Activated T-helper 17 cell treated with anti-CD3 and anti-CD28 coated beads, Interleukin-2, amount 50 U/mL, for 72 hours (primary cell): ENCODE results near the gene SPEF1. TPM values are rescaled to one million over a fixed set of nuclear protein-coding genes. Genes with fewer than 3 reads are reported as not detected.
"Not testable (repeated sequence)": the region's sequence is repeated elsewhere in the genome, so short reads cannot be mapped to it uniquely, and the experiment has no call there.

Source experiments
- ATAC-seq: fragments of 150-1000 bp; cut with Tn5 transposase; replicated peaks from 2 replicates; pipeline ENCODE4 v1.10.0; 2021; ENCODE audit warnings: mild to moderate bottlenecking, moderate library complexity
- H3K27ac Mint-ChIP-seq: one replicate; pipeline ENCODE4 v1.8.0; 2022; ENCODE audit warnings: mixed read lengths
- H3K27me3 Mint-ChIP-seq: one replicate; pipeline ENCODE4 v1.8.0; 2022; ENCODE audit warnings: mixed read lengths
- H3K36me3 Mint-ChIP-seq: one replicate; pipeline ENCODE4 v1.8.0; 2022; ENCODE audit warnings: low read depth, mild to moderate bottlenecking, mixed read lengths
- H3K4me1 Mint-ChIP-seq: one replicate; pipeline ENCODE4 v1.8.0; 2022; ENCODE audit warnings: mixed read lengths
- H3K4me3 Mint-ChIP-seq: one replicate; pipeline ENCODE4 v1.8.0; 2022; ENCODE audit warnings: mild to moderate bottlenecking, mixed read lengths
- H3K9me3 Mint-ChIP-seq: one replicate; pipeline ENCODE4 v1.8.0; 2022; ENCODE audit warnings: mixed read lengths
- total RNA-seq, 2 donors: library from RNA; stranded (reverse); gene quantifications; one replicate each; pipeline ENCODE4 v1.2.3, GENCODE V29; 2022

SPEF1 gene
- under 1 TPM; 0.24 TPM for total RNA-seq

GRCh38 chr20:3781153-3781910 lies at the start of gene SPEF1:
TSS of gene SPEF1 (minus strand) at chr20:3781448. CDS start at chr20:3781287, 161 bp downstream.
- no peaks in the 10 kb centered on the region for H3K27me3 Mint-ChIP-seq
- H3K9me3 Mint-ChIP-seq = no peaks in the 10 kb centered on the region
- H3K36me3 Mint-ChIP-seq = peaks cover 10% of the 10 kb centered on the region
- peak within 1 kb of the TSS; percentile 25 for H3K4me3 Mint-ChIP-seq
- peak within 1 kb of the TSS; percentile 18 for H3K27ac Mint-ChIP-seq
- peaks cover 25% of the 10 kb centered on the region for H3K4me1 Mint-ChIP-seq
- peak; percentile 38 for ATAC-seq

DNA sequence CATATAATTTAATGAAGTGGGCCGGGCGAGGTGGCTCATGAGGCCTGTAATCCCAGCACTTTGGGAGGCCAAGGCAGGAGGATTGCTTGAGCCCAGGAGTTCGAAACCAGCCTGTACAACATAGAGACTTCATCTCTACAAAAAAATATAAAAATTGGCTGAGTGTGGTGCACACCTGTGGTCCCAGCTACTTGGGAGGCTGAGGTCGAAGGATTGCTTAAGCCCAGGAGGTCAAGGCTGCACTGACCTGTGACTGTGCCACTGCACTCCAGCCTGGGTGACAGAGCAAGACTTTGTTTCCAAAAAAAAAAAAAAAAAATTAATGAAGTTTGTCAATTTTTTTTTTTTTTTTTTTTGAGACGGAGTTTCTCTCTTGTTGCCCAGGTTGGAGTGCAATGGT lies 48.6 kb upstream of the SPEF1 start:
- not testable (repeated sequence) for H3K36me3 Mint-ChIP-seq, H3K4me1 Mint-ChIP-seq, H3K27ac Mint-ChIP-seq, H3K4me3 Mint-ChIP-seq, H3K27me3 Mint-ChIP-seq, ATAC-seq, H3K9me3 Mint-ChIP-seq

- Mint-ChIP-seq H3K9me3 (no peaks in the 10 kb centered on the region), H3K4me3 (no peak overlapping the region), H3K27me3 (no peaks in the 10 kb centered on the region), H3K4me1 (no peaks in the 10 kb centered on the region), H3K36me3 (peaks cover 14% of the 10 kb centered on the region), H3K27ac (no peak overlapping the region)
- no peak for ATAC-seq
These were observed 47.5 kb upstream of the SPEF1 start for GRCh38 chr20:3828798-3829197.

DNA sequence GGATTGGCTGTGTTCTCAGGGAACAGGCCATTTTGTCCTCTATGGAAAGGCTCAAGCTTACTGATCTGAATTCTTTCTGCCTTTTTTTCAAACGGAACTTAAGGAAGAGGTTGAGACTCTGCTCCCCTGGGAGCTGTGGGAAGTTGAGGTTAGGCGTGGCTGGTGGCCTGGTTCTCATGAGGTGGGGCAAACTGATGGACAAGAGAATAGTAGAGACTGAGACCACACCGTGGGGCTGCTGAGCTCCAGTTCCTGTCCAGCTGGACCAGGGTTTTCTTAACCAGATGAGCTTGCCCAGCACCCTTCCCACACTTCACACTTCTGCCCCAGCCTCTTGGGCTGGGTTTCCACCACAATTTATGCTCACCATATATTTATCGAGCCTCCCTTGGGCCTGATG lies 45.2 kb upstream of the SPEF1 start:
- Mint-ChIP-seq H3K9me3 (no peaks in the 10 kb centered on the region), H3K27me3 (no peaks in the 10 kb centered on the region), H3K36me3 (peaks cover 29% of the 10 kb centered on the region), H3K4me1 (no peaks in the 10 kb centered on the region), H3K27ac (peak overlapping the region; percentile 60), H3K4me3 (no peak overlapping the region)
- ATAC-seq = no peak

DNA sequence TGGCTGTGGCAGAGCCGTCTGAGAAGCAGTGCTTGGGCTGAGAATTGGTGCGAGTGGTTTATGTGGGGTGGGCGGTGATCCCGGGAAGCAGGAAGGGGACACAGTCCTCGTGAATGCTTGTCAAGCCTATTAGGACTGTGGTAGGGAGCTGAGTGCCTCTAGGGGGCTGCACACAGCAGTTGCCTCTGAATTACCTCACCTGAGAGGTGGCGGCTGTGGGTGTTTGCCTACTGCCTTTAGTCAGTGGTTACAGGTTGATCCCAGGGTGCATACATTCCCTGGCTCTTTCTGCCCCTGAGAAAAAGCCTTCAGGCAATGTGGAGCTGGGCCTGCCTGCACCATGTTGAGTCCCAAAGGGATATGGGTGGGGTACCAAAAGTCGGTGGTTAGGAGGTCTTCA lies 44.3 kb upstream of the SPEF1 start:
- Mint-ChIP-seq H3K4me3 (no peak overlapping the region), H3K27ac (no peak overlapping the region), H3K27me3 (no peaks in the 10 kb centered on the region), H3K36me3 (peaks cover 30% of the 10 kb centered on the region), H3K9me3 (no peaks in the 10 kb centered on the region), H3K4me1 (no peaks in the 10 kb centered on the region)
- no peak for ATAC-seq

- H3K27ac Mint-ChIP-seq = no peak overlapping the region
- H3K4me1 Mint-ChIP-seq = no peaks in the 10 kb centered on the region
- H3K4me3 Mint-ChIP-seq = no peak overlapping the region
- H3K9me3 Mint-ChIP-seq = no peaks in the 10 kb centered on the region
- no peaks in the 10 kb centered on the region for H3K27me3 Mint-ChIP-seq
- peaks cover 30% of the 10 kb centered on the region for H3K36me3 Mint-ChIP-seq
- no peak for ATAC-seq
These were observed 42.6 kb upstream of the SPEF1 start for GRCh38 chr20:3823881-3824280.

GRCh38 chr20:3821996-3822395 lies 40.7 kb upstream of the SPEF1 start:
- Mint-ChIP-seq H3K9me3 (no peaks in the 10 kb centered on the region), H3K27me3 (no peaks in the 10 kb centered on the region), H3K4me1 (no peaks in the 10 kb centered on the region), H3K27ac (peak overlapping the region; percentile 94), H3K4me3 (peak overlapping the region; percentile 91), H3K36me3 (peaks cover 30% of the 10 kb centered on the region)
- ATAC-seq = no peak

- peaks cover 30% of the 10 kb centered on the region for H3K36me3 Mint-ChIP-seq
- no peaks in the 10 kb centered on the region for H3K27me3 Mint-ChIP-seq
- peak overlapping the region; percentile 91 for H3K4me3 Mint-ChIP-seq
- ATAC-seq = peak; percentile 1
- no peaks in the 10 kb centered on the region for H3K9me3 Mint-ChIP-seq
- peak overlapping the region; percentile 94 for H3K27ac Mint-ChIP-seq
- peaks cover 7% of the 10 kb centered on the region for H3K4me1 Mint-ChIP-seq
These were observed 39.9 kb upstream of the SPEF1 start for GRCh38 chr20:3820901-3821727.

- no peaks in the 10 kb centered on the region for H3K27me3 Mint-ChIP-seq
- peak within 1 kb of the TSS; percentile 94 for H3K27ac Mint-ChIP-seq
- no peaks in the 10 kb centered on the region for H3K9me3 Mint-ChIP-seq
- peaks cover 14% of the 10 kb centered on the region for H3K4me1 Mint-ChIP-seq
- H3K4me3 Mint-ChIP-seq = peak within 1 kb of the TSS; percentile 91
- ATAC-seq = peak; percentile 88
- peaks cover 26% of the 10 kb centered on the region for H3K36me3 Mint-ChIP-seq
These were observed 39.0 kb upstream of the SPEF1 start, which contains the start of gene AP5S1 for GRCh38 chr20:3820048-3820900. TSS of gene AP5S1 (plus strand) at chr20:3820547. CDS start at chr20:3822118, 1,571 bp downstream.

GRCh38 chr20:3819411-3820047 lies 38.3 kb upstream of the SPEF1 start:
- no peak for ATAC-seq
- Mint-ChIP-seq H3K27me3 (no peaks in the 10 kb centered on the region), H3K36me3 (peaks cover 19% of the 10 kb centered on the region), H3K9me3 (no peaks in the 10 kb centered on the region), H3K4me1 (peaks cover 17% of the 10 kb centered on the region), H3K4me3 (peak overlapping the region; percentile 91), H3K27ac (peak overlapping the region; percentile 94)

GRCh38 chr20:3818155-3819151 lies 37.2 kb upstream of the SPEF1 start:
- no peak for ATAC-seq
- H3K9me3 Mint-ChIP-seq = no peaks in the 10 kb centered on the region
- peaks cover 16% of the 10 kb centered on the region for H3K36me3 Mint-ChIP-seq
- H3K4me3 Mint-ChIP-seq = peak overlapping the region; percentile 91
- no peaks in the 10 kb centered on the region for H3K27me3 Mint-ChIP-seq
- H3K4me1 Mint-ChIP-seq = peaks cover 20% of the 10 kb centered on the region
- H3K27ac Mint-ChIP-seq = peak overlapping the region; percentile 94

GRCh38 chr20:3815703-3816315 lies 34.6 kb upstream of the SPEF1 start:
- Mint-ChIP-seq H3K9me3 (no peaks in the 10 kb centered on the region), H3K27ac (peak overlapping the region; percentile 63), H3K36me3 (peaks cover 8% of the 10 kb centered on the region), H3K4me3 (peak overlapping the region; percentile 72), H3K4me1 (peaks cover 35% of the 10 kb centered on the region), H3K27me3 (no peaks in the 10 kb centered on the region)
- no peak for ATAC-seq
